ENCODE data around the gene ADCY1.

DNA sequence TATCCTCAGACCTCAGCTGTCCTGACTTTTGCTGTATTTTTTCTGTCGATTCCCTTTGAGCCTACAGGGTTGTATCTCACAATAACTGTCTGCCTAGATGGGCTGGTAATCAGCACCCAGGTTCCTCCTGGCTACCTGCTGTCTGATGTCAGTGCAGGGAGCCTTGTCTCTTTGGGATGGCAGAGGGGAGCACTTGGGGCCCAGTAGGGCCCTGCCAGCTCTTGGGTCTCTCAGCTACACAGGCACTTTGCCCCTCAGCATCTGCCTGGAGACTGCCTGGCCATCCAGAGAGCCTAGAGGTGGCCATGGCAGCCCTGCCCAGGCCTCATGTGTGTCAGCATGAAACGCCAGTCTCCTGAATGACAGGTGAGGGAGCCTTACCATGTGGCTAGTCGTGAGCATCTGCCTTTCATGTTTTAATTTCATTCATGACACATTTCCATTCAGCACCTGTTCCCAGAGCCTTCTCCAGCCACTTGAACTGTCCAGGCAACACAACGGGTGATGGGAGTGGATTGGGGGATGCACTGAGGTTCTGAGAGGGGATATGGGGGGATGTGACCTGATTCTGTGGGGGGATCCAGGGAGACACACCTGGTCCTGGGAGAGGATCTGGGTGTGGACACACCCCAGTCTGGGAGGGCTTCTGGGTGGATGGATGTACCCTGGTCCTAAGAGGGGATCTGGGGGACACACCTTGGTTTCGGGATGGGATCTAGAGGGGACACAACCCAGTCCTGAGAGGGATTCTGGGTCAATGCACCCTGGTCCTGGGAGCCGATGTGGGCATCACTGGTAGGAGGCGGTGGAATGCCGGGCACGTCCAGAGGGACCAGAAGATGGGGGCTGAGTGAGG, 21.9 kb downstream of the ADCY1 start:
- TF ChIP-seq CTCF (IDR thresholded peaks at IDR 0.05), result no peak
- TF ChIP-seq POLR2A (IDR thresholded peaks at IDR 0.05), result no peak

All from uterus (tissue), 2 donors.